ENCODE data around the gene SPTBN4.
"Not testable (repeated sequence)": the region's sequence is repeated elsewhere in the genome, so short reads cannot be mapped to it uniquely, and the experiment has no call there.

Gene SPTBN4

DNA sequence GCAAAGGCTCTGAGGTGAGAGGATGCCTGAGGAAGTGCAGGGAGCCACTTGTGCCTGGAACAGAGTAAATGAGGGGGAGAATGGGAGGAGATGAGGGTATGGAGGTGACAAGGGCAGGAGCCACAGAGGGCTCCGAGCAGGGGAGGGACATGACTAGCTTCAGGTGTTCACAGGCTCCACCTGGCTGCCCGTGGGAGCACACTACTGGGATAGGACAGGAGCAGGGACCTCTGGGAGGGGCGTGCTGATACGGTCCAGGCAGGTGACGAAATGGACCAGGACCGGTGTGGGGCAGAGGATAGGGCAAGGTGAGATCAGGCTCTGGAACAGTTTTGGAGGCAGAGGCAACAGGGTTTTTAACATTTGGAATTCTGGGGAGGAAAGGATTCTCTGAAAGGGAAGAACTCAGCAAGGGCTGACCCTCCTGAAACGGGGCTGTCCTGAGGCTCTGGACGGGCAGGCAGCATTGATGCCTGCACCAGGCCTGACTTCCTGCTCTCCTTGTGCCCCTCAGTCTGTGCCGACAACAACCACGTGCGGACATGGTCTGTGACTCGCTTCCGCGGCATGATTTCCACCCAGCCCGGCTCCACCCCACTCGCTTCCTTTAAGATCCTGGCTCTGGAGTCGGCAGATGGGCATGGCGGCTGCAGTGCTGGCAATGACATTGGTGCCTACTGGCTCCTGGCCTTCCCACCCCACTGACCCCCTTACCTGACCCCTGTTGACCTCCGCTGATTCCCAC, 121.5 kb downstream of the SPTBN4 start:
- no peak for TF ChIP-seq ZFX (IDR thresholded peaks at IDR 0.05; ENCODE audit: borderline replicate concordance)
- TF ChIP-seq, protein P1, sequence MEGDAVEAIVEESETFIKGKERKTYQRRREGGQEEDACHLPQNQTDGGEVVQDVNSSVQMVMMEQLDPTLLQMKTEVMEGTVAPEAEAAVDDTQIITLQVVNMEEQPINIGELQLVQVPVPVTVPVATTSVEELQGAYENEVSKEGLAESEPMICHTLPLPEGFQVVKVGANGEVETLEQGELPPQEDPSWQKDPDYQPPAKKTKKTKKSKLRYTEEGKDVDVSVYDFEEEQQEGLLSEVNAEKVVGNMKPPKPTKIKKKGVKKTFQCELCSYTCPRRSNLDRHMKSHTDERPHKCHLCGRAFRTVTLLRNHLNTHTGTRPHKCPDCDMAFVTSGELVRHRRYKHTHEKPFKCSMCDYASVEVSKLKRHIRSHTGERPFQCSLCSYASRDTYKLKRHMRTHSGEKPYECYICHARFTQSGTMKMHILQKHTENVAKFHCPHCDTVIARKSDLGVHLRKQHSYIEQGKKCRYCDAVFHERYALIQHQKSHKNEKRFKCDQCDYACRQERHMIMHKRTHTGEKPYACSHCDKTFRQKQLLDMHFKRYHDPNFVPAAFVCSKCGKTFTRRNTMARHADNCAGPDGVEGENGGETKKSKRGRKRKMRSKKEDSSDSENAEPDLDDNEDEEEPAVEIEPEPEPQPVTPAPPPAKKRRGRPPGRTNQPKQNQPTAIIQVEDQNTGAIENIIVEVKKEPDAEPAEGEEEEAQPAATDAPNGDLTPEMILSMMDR (IDR thresholded peaks at IDR 0.05), result no peak
- no peak overlapping the region for H3K27ac ChIP-seq

DNA sequence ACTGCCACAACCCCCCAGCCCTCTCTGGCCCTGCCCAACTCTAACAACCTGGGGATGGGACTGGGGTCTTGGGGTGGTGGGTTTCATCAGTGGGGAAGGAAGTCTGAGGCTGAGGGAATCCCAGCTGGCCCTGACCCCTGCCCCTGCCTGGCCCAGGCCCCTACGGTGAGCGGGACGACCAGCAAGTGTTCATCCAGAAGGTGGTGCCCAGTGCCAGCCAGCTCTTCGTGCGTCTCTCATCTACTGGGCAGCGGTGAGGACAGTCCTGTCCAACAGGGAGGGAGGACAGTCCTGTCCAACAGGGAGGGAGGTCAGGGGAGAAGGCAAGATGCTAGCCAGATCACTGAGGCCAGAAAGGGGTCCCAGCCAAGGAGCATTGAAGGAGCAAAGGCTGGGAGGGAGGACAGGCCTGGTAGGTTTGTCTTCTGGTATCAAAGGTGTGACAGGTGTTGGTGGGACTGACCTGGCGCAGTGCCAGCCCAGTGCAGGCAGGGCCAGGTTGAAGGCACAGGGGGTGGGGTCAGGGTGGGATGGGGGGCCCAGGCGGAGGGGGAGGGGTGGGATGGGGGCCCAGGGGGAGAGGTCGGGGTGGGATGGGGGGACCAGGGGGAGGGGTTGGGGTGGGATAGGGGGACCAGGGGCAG, 122.2 kb downstream of the SPTBN4 start:
- no peak overlapping the region for H3K27ac ChIP-seq
- no peak for TF ChIP-seq ZFX (IDR thresholded peaks at IDR 0.05; ENCODE audit: borderline replicate concordance)
- TF ChIP-seq, protein P1 (IDR thresholded peaks at IDR 0.05), result no peak

DNA sequence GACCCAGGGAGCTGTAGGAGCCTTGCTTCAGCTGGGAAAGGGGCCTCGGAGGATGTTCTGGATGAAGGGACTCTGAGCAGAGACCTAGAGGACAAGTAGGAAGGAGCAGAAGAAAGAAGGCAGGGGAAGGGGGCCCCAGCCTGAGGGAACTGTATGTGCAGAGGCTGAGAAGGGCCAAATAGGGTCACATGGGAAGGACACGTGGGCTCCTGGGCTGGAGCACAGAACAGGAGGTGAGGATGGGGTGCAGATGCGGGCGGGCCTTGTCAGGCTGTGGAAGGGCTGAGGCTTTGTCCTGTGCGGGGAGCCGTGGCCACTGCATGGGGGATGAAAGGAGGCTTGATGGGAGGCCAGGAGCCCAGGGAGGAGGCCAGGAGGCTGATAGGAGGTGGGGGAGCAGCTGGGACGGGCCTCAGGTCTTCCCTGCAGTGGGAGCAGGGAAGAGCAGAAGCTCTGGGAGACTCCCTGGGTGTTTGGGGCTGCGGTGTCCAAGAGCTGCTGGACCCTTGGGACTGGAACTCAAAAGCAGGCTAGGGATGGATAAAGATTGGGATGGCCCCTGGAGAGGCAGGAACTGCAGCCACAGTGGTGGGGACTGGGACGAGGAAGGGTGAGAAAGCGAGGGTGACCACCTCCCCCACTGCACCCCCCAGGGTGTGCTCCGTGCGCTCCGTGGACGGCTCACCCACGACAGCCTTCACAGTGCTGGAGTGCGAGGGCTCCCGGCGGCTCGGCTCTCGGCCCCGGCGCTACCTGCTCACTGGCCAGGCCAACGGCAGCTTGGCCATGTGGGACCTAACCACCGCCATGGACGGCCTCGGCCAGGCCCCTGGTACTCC, 123.0 kb downstream of the SPTBN4 start:
- no peak overlapping the region for H3K27ac ChIP-seq

DNA sequence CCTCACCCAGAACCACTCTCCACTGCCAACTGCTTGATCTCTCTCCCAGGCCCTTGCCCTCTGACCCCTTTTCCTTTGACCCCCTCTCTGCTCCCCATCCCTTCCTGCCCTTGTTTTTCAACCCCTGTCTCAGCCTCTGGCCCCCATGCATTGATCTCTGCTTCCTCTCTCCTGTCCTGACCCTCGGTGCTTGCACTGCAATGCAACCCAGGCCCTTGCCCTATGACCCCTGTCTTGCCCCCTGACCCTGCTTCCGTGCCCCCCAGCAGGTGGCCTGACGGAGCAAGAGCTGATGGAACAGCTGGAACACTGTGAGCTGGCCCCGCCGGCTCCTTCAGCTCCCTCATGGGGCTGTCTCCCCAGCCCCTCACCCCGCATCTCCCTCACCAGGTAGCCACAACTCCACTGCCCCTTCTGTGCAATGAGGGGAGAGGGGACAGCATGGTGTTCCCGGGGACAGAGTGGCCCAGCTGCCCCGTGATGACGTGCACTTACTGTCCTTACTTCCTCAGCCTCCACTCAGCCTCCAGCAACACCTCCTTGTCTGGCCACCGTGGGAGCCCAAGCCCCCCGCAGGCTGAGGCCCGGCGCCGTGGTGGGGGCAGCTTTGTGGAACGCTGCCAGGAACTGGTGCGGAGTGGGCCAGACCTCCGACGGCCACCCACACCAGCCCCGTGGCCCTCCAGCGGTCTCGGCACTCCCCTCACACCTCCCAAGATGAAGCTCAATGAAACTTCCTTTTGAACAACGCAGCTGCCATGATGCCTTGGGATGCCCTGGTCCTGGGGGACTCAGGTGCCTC, 123.9 kb downstream of the SPTBN4 start:
- no peak for TF ChIP-seq ZFX (IDR thresholded peaks at IDR 0.05; ENCODE audit: borderline replicate concordance)
- TF ChIP-seq, protein P1 (IDR thresholded peaks at IDR 0.05), result no peak

More for the DNA sequence above, 123.0 kb downstream of the SPTBN4 start:
- TF ChIP-seq ZFX (IDR thresholded peaks at IDR 0.05; ENCODE audit: borderline replicate concordance), result no peak
- TF ChIP-seq, protein P1 (IDR thresholded peaks at IDR 0.05), result no peak

DNA sequence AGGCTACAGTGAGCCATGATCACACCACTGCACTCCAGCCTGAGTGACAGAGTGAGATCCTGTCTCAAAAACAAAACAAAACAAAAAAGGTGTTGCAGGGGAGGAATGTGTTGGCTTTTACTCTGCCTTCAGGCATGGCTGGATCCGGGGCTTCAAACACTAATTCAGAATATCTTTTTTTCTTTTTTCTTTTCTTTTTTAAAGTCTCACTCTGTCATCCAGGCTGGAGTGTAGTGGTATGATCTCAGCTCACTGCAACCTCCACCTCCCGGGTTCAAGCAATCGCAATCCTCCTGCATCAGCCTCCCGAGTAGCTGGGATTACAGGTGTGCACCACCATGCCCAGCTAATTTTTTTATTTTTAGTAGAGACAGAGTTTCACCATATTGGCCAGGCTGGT, 124.9 kb downstream of the SPTBN4 start:
- not testable (repeated sequence) for H3K27ac ChIP-seq

More for the DNA sequence above, 123.9 kb downstream of the SPTBN4 start:
- no peak overlapping the region for H3K27ac ChIP-seq

DNA sequence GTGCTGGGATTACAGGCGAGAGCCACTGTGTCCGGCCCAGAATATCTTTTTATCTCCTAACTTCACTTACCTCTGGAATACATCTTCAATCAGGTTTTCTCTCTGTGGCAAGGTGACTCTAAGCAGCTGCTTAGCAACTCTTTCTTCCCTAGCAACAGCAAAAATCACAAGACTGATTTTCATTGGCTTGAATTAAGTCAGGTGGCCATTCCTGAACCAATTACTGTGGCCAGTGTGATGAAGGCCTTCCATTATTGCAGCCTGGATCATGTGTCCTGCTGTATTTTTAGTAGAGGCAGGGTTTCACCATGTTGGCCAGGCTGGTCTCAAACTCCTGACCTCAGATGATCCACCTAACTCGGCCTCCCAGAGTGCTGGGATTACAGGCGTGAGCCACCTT, 125.4 kb downstream of the SPTBN4 start:
- peak overlapping the region; percentile 54 for H3K27ac ChIP-seq
- TF ChIP-seq, protein P1 (IDR thresholded peaks at IDR 0.05), result no peak
- no peak for TF ChIP-seq ZFX (IDR thresholded peaks at IDR 0.05; ENCODE audit: borderline replicate concordance)

DNA sequence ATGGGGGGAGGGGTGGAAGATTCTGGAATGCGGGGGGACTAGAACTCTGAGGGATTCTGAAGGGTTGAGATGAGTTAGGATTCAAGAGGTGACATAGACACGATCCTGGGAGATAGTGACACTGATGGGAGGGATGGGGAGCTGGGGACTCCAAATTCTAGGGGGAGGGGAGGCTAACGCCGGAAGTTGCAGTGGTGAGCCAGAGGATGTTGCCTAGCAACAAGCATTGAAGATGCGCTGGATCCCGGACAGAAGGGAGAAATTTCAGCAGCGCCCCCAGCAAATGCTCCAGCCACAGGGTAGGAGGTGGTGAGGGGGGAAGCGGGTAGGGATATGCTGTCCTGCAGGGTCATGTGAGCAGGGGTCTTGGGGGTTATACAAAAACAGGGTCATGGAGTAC, 127.5 kb downstream of the SPTBN4 start:
- no peak overlapping the region for H3K27ac ChIP-seq
- TF ChIP-seq, protein P1 (IDR thresholded peaks at IDR 0.05), result no peak
- no peak for TF ChIP-seq ZFX (IDR thresholded peaks at IDR 0.05; ENCODE audit: borderline replicate concordance)
